Measurements from ENCODE around the gene C19orf47.

The C19orf47 gene

GRCh38 chr19:40388481-40388880 lies 40.3 kb upstream of the C19orf47 start:
- H3K36me3 Mint-ChIP-seq (ENCODE audit: low read depth) = no peaks in the 10 kb centered on the region
- no peak overlapping the region for H3K4me3 Mint-ChIP-seq
- H3K27me3 Mint-ChIP-seq (ENCODE audit: low read depth, poor library complexity) = peaks cover 12% of the 10 kb centered on the region

DNA sequence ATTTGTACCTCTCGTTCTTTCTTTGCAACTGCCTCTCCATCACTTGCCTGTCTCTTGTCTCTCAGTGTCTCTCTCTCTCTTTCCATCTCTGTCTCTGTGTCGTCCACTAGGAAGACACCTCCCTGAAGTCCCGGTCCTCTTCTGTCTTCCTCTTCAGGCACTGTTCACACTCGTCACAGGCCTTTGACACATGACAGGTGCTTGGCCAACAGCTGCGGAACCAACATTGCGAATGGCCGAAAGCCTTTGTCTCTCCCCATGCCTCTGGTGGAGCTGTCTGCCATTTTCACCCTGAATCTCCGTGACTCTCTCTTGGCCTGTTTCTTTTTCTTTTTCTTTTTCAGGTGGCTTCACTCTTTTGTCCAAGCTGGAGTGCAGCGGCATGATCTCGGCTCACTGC lies 39.0 kb upstream of the C19orf47 start:
- DNase-seq = no peak
- H3K36me3 Mint-ChIP-seq (ENCODE audit: low read depth) = no peaks in the 10 kb centered on the region
- no peak overlapping the region for H3K27ac Mint-ChIP-seq
- peaks cover 1% of the 10 kb centered on the region for H3K4me1 Mint-ChIP-seq
- TF ChIP-seq CTCF (IDR thresholded peaks at IDR 0.05) = no peak
- no peaks in the 10 kb centered on the region for H3K9me3 Mint-ChIP-seq
- H3K27me3 Mint-ChIP-seq (ENCODE audit: low read depth, poor library complexity) = peaks cover 12% of the 10 kb centered on the region
- H3K4me3 Mint-ChIP-seq = no peak overlapping the region

More at GRCh38 chr19:40388481-40388880, 40.3 kb upstream of the C19orf47 start:
- Mint-ChIP-seq H3K4me1 (peaks cover 9% of the 10 kb centered on the region), H3K27ac (no peak overlapping the region), H3K9me3 (no peaks in the 10 kb centered on the region)
- TF ChIP-seq CTCF (IDR thresholded peaks at IDR 0.05) = no peak
- DNase-seq = no peak

DNA sequence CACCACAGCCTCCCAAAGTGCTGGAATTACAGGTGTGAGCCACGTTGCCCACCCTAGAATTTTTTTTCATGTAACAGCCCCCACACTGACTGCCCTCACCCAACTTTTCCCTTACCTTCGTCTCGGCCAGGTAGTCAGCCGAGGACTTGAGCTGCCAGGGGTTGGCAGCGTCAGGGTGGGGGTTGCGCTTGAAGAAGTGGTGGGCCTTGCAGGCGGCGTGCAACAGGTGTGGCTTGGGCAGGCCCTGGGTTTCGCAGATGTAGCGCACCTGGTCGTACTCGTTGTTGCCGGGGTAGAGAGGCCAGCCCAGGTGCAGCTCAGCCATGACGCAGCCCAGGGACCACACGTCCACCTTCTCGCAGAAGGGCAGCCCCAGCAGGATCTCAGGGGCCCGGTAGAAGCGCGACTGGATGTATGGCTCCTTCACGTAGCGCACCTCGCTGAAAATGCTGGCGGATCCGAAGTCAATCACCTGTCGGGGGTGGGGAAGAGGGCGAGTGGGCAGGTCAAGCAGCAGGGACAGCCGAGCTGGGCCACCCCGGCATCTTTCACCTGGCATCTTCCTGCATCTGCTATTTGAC lies 35.6 kb upstream of the C19orf47 start:
- H3K4me3 Mint-ChIP-seq = no peak overlapping the region
- H3K36me3 Mint-ChIP-seq (ENCODE audit: low read depth) = no peaks in the 10 kb centered on the region
- H3K9me3 Mint-ChIP-seq = no peaks in the 10 kb centered on the region
- TF ChIP-seq CTCF (IDR thresholded peaks at IDR 0.05) = no peak
- no peaks in the 10 kb centered on the region for H3K4me1 Mint-ChIP-seq
- peaks cover 12% of the 10 kb centered on the region for H3K27me3 Mint-ChIP-seq (ENCODE audit: low read depth, poor library complexity)
- DNase-seq = no peak
- H3K27ac Mint-ChIP-seq = no peak overlapping the region

DNA sequence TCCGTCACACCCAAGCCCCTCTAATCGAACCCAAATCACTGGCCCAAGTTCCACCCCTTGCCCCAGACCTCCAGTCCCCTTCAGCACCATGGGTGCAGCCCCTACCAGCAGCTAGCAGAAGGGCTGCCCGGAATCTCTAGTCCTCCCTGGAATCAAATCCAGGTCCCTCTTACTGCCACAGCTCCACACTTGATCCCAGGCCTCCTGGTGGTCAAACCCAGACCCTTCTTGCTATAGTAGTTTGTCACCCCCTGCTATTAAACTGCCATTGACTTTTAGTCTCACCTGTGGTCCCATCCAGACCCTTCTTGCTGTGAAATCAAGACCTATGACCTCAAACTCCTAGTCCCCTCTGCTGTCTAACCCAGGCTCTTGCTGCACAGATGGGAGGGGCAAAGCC lies 33.1 kb upstream of the C19orf47 start:
- no peak overlapping the region for H3K4me3 Mint-ChIP-seq
- DNase-seq = no peak

DNA sequence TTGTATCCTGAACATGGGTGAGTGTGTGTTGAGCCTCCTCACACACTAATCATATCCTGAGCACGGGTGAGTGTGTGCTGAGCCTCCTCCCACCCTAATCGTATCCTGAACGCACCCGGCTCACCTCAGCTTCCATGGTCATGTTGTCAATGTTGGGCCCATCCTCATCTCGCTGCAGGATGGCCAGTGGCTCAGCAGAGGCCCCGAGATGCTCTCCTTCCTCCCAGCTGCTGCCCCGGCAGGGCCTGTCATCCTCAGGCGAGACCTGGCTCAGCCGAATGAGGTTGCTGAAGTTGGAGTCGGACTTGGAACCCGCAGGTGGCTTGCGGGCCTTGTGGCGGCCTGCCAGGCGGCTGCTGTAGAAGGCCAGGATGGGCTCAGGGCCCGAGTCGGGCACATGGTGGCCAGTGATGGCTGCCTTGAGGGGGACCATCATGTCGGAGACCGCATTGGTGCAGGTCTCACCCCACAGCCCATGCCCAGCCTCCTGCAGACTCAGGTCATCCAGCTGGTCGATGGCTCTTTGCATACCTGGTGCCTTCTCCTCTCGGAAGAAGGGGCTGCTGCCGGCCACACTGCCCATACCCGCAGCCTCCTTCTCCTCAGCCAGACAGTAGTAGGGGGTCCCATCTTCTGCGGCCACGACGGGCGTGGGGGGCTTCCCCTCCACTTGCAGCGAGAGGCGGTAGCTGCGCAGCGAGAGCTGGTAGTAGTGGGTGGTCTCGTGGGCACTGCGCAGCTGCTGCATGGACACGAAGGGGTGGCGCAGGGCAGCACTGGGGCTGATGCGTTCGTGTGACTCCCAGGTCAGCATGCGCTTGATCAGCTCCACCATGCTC lies 32.2 kb upstream of the C19orf47 start:
- Mint-ChIP-seq H3K27me3 (ENCODE audit: low read depth, poor library complexity) (peaks cover 6% of the 10 kb centered on the region), H3K9me3 (no peaks in the 10 kb centered on the region), H3K36me3 (ENCODE audit: low read depth) (no peaks in the 10 kb centered on the region), H3K27ac (no peak overlapping the region), H3K4me1 (no peaks in the 10 kb centered on the region), H3K4me3 (no peak overlapping the region)
- DNase-seq = no peak
- TF ChIP-seq CTCF (IDR thresholded peaks at IDR 0.05) = no peak

More for the DNA sequence above, 33.1 kb upstream of the C19orf47 start:
- Mint-ChIP-seq H3K36me3 (ENCODE audit: low read depth) (no peaks in the 10 kb centered on the region), H3K4me1 (no peaks in the 10 kb centered on the region), H3K27ac (no peak overlapping the region), H3K9me3 (no peaks in the 10 kb centered on the region), H3K27me3 (ENCODE audit: low read depth, poor library complexity) (peaks cover 6% of the 10 kb centered on the region)
- no peak for TF ChIP-seq CTCF (IDR thresholded peaks at IDR 0.05)
